ENCODE results near the gene SLC6A9.

DNA sequence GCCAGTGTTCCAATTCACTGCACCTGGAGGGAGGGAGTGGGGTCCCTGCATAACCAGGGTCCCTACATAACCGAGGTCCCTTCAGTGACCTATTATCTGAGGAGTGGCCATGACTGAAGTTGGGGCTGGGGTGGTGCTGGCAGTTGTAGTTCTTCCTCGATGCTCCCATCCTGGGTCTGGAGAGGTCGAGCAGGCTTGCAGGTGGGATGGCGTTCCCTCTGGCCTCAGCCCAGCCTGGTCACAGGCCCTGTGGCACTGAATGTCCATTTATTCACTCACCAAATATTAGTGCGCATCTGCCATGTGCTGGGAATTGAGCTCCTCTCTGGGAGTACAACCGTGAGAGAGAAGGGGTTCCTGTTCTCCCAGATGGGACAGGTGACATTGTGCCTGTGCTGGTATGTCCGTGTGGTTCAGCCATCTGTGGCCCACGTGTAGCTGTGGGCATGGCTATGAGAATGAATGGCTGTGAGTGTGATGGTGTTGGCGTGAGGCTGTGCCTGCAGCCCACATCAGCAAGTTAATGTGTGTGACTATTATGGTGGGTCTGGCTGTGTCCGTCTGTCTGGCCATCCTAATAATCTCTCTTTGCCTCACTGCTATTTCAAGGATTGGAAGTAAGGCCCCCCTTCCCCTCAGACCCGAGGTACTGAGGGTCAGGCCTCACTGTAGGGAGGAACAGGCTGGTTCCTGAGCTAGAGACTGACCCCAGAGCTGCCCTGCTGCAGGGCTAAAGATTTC lies 3.9 kb upstream of the SLC6A9 start:
- no peak for TF ChIP-seq CTCF (IDR thresholded peaks at IDR 0.05 in 4 of 5, conservative IDR thresholded peaks at IDR 0.05 in 1 of 5)
- TF ChIP-seq POLR2A (IDR thresholded peaks at IDR 0.05) = no peak

Measured in gastrocnemius medialis (tissue), 4 donors.